HG03521 (cell line): ENCODE measurements around the gene UGT3A2.
"Not testable (repeated sequence)": the region's sequence is repeated elsewhere in the genome, so short reads cannot be mapped to it uniquely, and the experiment has no call there.

Source experiments
- ATAC-seq: cut with Tn5 transposase; IDR thresholded peaks from one replicate; pipeline ENCODE4 v1.9.1; 2021; ENCODE audit warnings: mild to moderate bottlenecking, moderate library complexity; ENCODE audit not compliant: unreplicated experiment

UGT3A2 gene

GRCh38 chr5:36055984-36056383, 10.7 kb downstream of the UGT3A2 start:
- ATAC-seq = no peak

- ATAC-seq = no peak
Measured at GRCh38 chr5:36054647-36055046, 12.0 kb downstream of the UGT3A2 start.

GRCh38 chr5:36052538-36052937, 14.1 kb downstream of the UGT3A2 start:
- no peak for ATAC-seq

GRCh38 chr5:36049949-36050348, 16.7 kb downstream of the UGT3A2 start:
- ATAC-seq = no peak

GRCh38 chr5:36047384-36048160, 19.1 kb downstream of the UGT3A2 start:
- ATAC-seq = no peak

- no peak for ATAC-seq
Measured at GRCh38 chr5:36045895-36046294, 20.8 kb downstream of the UGT3A2 start.

- ATAC-seq = no peak
Measured at GRCh38 chr5:36041537-36041845, 25.2 kb downstream of the UGT3A2 start.

- ATAC-seq = no peak
Measured at GRCh38 chr5:36040651-36041536, 25.8 kb downstream of the UGT3A2 start.

GRCh38 chr5:36035696-36036095, 31.0 kb downstream of the UGT3A2 start:
- ATAC-seq = no peak

- ATAC-seq = not testable (repeated sequence)
Measured at GRCh38 chr5:36034536-36035134, 32.0 kb downstream of the UGT3A2 start.

- ATAC-seq = no peak
Measured at GRCh38 chr5:36033486-36033885, 33.2 kb downstream of the UGT3A2 start.

- ATAC-seq = no peak
Measured at GRCh38 chr5:36033047-36033446, 33.6 kb downstream of the UGT3A2 start.

GRCh38 chr5:36031223-36031622, 35.5 kb downstream of the UGT3A2 start:
- no peak for ATAC-seq

- ATAC-seq = no peak
Measured at GRCh38 chr5:36029914-36030313, 36.8 kb downstream of the UGT3A2 start.

- no peak for ATAC-seq
Measured at GRCh38 chr5:36028816-36029465, 37.7 kb downstream of the UGT3A2 start.

- no peak for ATAC-seq
Measured at GRCh38 chr5:36027711-36028110, 39.0 kb downstream of the UGT3A2 start.

GRCh38 chr5:36026706-36027465, 39.8 kb downstream of the UGT3A2 start:
- no peak for ATAC-seq

GRCh38 chr5:36022246-36022645, 44.4 kb downstream of the UGT3A2 start:
- ATAC-seq = not testable (repeated sequence)

- not testable (repeated sequence) for ATAC-seq
Measured at GRCh38 chr5:36019584-36019983, 47.1 kb downstream of the UGT3A2 start.

GRCh38 chr5:36017622-36018021, 49.1 kb downstream of the UGT3A2 start:
- no peak for ATAC-seq
